ENCODE results near the gene CCDC86. TPM values are rescaled to one million over a fixed set of nuclear protein-coding genes. Genes with fewer than 3 reads are reported as not detected.
"Not testable (repeated sequence)": the region's sequence is repeated elsewhere in the genome, so short reads cannot be mapped to it uniquely, and the experiment has no call there.

CCDC86 gene
- total RNA-seq, 1 donor from 2014 or later: 22.8 TPM

- Mint-ChIP-seq H3K27me3 (peaks cover 3% of the 10 kb centered on the region), H3K4me1 (ENCODE audit: low read depth) (no peaks in the 10 kb centered on the region), H3K27ac (no peak overlapping the region), H3K4me3 (ENCODE audit: low read depth) (no peak overlapping the region), H3K9me3 (ENCODE audit: low read depth) (no peaks in the 10 kb centered on the region), H3K36me3 (ENCODE audit: insufficient read depth) (no peaks in the 10 kb centered on the region)
- DNase-seq (ENCODE audit: low spot score, unreplicated experiment): no peak
- TF ChIP-seq CTCF (IDR thresholded peaks at IDR 0.05; ENCODE audit: unreplicated experiment): no peak
These were observed 19.9 kb upstream of the CCDC86 start for GRCh38 chr11:60821827-60822599.

GRCh38 chr11:60823745-60824306 is 18.1 kb upstream of the CCDC86 start:
- not testable (repeated sequence) for DNase-seq (ENCODE audit: low spot score, unreplicated experiment); H3K9me3 Mint-ChIP-seq (ENCODE audit: low read depth); H3K36me3 Mint-ChIP-seq (ENCODE audit: insufficient read depth); H3K4me1 Mint-ChIP-seq (ENCODE audit: low read depth); H3K27ac Mint-ChIP-seq; H3K4me3 Mint-ChIP-seq (ENCODE audit: low read depth)
- peaks cover 15% of the 10 kb centered on the region for H3K27me3 Mint-ChIP-seq

GRCh38 chr11:60825118-60825517 is 16.8 kb upstream of the CCDC86 start:
- DNase-seq (ENCODE audit: low spot score, unreplicated experiment): no peak
- peaks cover 16% of the 10 kb centered on the region for H3K27me3 Mint-ChIP-seq
- TF ChIP-seq CTCF (IDR thresholded peaks at IDR 0.05; ENCODE audit: unreplicated experiment): no peak
- no peaks in the 10 kb centered on the region for H3K9me3 Mint-ChIP-seq (ENCODE audit: low read depth)
- no peaks in the 10 kb centered on the region for H3K36me3 Mint-ChIP-seq (ENCODE audit: insufficient read depth)
- no peak overlapping the region for H3K4me3 Mint-ChIP-seq (ENCODE audit: low read depth)
- H3K27ac Mint-ChIP-seq: no peak overlapping the region
- no peaks in the 10 kb centered on the region for H3K4me1 Mint-ChIP-seq (ENCODE audit: low read depth)

GRCh38 chr11:60825790-60826189 is 16.1 kb upstream of the CCDC86 start:
- no peak for TF ChIP-seq CTCF (IDR thresholded peaks at IDR 0.05; ENCODE audit: unreplicated experiment)
- Mint-ChIP-seq H3K27ac (no peak overlapping the region), H3K4me1 (ENCODE audit: low read depth) (no peaks in the 10 kb centered on the region), H3K27me3 (peaks cover 19% of the 10 kb centered on the region), H3K4me3 (ENCODE audit: low read depth) (no peak overlapping the region), H3K36me3 (ENCODE audit: insufficient read depth) (no peaks in the 10 kb centered on the region), H3K9me3 (ENCODE audit: low read depth) (no peaks in the 10 kb centered on the region)
- no peak for DNase-seq (ENCODE audit: low spot score, unreplicated experiment)

- TF ChIP-seq CTCF (IDR thresholded peaks at IDR 0.05; ENCODE audit: unreplicated experiment): no peak
- H3K4me3 Mint-ChIP-seq (ENCODE audit: low read depth): no peak overlapping the region
- no peaks in the 10 kb centered on the region for H3K36me3 Mint-ChIP-seq (ENCODE audit: insufficient read depth)
- H3K9me3 Mint-ChIP-seq (ENCODE audit: low read depth): no peaks in the 10 kb centered on the region
- H3K27ac Mint-ChIP-seq: no peak overlapping the region
- no peaks in the 10 kb centered on the region for H3K4me1 Mint-ChIP-seq (ENCODE audit: low read depth)
- peaks cover 45% of the 10 kb centered on the region for H3K27me3 Mint-ChIP-seq
- DNase-seq (ENCODE audit: low spot score, unreplicated experiment): no peak
These were observed 11.3 kb upstream of the CCDC86 start for GRCh38 chr11:60830478-60831142.

All from progenitor cell of endocrine pancreas (in vitro differentiated cells).